WERI-Rb-1 (cell line): ENCODE results near the gene WDR11.

ENCODE experiments used
- DNase-seq: peaks from one replicate; pipeline ENCODE4 v3.0.0-alpha.2; 2020
- H3K27ac ChIP-seq: fragments of 250-450 bp; sonication (Bioruptor Pico); 2 replicates; pipeline ENCODE4 v1.5.1; 2020; ENCODE audit warnings: mild to moderate bottlenecking, moderate library complexity
- H3K27me3 ChIP-seq: fragments of 250-450 bp; sonication (Bioruptor Pico); 2 replicates; pipeline ENCODE4 v1.5.1; 2021; ENCODE audit warnings: mild to moderate bottlenecking, low read depth, moderate library complexity; ENCODE audit not compliant: insufficient read depth, severe bottlenecking
- H3K36me3 ChIP-seq: fragments of 250-450 bp; sonication (Bioruptor Pico); 2 replicates; pipeline ENCODE4 v1.5.1; 2020; ENCODE audit warnings: mild to moderate bottlenecking, moderate library complexity
- H3K4me3 ChIP-seq: 2 replicates; pipeline ENCODE4 v1.5.1; 2011; ENCODE audit warnings: low read depth, mild to moderate bottlenecking, control low read depth, low read length
- H3K9me3 ChIP-seq: fragments of 250-450 bp; sonication (Bioruptor Pico); 2 replicates; pipeline ENCODE4 v1.5.1; 2021; ENCODE audit warnings: mild to moderate bottlenecking, moderate library complexity; ENCODE audit not compliant: severe bottlenecking
- CTCF ChIP-seq: IDR thresholded peaks from 2 replicates; pipeline ENCODE4 v1.5.1; 2011; ENCODE audit warnings: low read depth, mild to moderate bottlenecking, control low read depth, inconsistent platforms, low read length

WDR11 gene

DNA sequence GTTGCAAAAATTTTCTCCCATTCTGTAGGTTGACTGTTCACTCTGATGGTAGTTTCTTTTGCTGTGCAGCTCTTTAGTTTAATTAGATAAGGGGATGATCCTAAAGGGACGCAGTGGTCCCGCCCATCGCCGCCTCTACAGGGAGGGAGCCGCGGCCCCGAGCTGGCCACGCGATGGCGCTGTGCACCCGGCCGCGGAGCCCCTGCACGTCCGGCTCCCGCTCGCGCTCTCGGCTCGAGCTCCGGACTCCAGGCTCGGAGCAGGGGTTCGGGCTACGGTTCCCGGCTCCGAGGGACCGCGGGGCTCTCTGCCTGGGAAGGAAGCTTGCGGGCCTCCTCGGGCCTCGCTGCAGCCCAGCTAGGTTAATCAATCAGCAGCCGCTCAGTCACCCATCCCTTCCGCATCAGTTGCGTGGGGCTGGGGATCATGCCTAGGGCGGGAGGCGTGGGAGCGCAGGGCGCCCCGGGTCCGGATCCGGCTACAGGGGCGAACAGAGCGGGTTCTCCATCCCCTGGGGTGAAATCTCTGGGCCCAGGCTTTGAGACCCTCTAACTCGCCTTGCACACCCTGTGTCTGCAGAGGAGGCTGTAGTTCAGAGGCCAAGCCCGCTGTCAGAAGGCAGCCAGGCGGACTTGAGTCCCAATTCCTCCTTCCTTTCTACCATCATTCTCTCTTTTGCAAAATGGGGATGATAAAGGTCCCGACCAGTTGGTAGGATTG is 97.9 kb downstream of the WDR11 start:
- Histone ChIP-seq H3K9me3 (peaks cover 3% of the 10 kb centered on the region), H3K27ac (peak overlapping the region; percentile 33; the same call in 1 of the 2 replicates), H3K36me3 (no peaks in the 10 kb centered on the region), H3K4me3 (no peak overlapping the region), H3K27me3 (no peaks in the 10 kb centered on the region)
- peak; percentile 86 for TF ChIP-seq CTCF
- peak; percentile 67 for DNase-seq

DNA sequence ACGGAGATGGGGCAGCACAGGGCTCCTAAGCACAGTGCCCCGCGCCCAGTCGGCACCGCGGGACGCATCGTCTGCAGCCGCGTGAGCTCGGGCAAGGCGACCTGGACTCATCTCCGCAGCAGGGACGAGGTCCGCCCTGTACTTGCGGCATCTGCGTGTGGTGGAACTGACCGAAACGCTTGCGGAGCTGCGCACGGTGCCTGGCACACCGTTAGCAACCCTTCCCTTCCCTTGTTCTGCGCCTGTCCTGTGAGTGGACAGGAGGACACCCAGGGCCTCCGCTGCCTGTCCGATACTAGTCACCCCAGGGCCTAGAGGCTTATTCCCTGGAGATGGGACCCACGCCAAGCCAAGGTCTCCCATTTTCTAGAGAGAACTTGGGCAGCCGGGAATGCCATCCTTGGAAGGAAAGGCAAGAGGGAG is 98.5 kb downstream of the WDR11 start:
- peaks cover 3% of the 10 kb centered on the region for H3K9me3 ChIP-seq
- DNase-seq: no peak
- TF ChIP-seq CTCF: no peak
- no peak overlapping the region for H3K27ac ChIP-seq
- H3K4me3 ChIP-seq: no peak overlapping the region
- no peaks in the 10 kb centered on the region for H3K27me3 ChIP-seq
- H3K36me3 ChIP-seq: no peaks in the 10 kb centered on the region

- Histone ChIP-seq H3K9me3 (peaks cover 3% of the 10 kb centered on the region), H3K36me3 (no peaks in the 10 kb centered on the region), H3K27ac (no peak overlapping the region), H3K27me3 (no peaks in the 10 kb centered on the region), H3K4me3 (no peak overlapping the region)
- no peak for TF ChIP-seq CTCF
- no peak for DNase-seq
Measured at GRCh38 chr10:120950051-120950561, 98.9 kb downstream of the WDR11 start.

DNA sequence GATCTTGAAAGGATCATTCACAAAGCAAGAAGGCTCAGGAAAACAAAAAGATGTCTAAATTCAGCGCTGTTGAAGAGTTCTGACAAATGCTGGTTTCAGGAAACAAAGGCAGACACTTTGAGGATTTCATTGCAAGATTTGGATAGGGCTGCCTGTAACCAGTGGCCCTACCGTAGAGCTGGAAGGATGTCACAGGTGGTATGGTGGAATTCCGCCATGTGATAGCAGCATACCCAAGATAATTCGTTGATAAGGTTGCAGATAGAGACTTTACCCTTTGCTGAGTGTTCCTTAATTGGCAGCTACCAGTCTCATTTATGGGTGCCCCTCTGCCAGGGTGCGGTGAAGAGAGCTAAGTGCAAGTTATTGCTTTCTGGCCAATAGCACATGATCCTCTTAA is 100.1 kb downstream of the WDR11 start:
- no peak overlapping the region for H3K4me3 ChIP-seq
- H3K36me3 ChIP-seq: no peaks in the 10 kb centered on the region
- no peaks in the 10 kb centered on the region for H3K27me3 ChIP-seq
- peaks cover 3% of the 10 kb centered on the region for H3K9me3 ChIP-seq
- TF ChIP-seq CTCF: no peak
- no peak for DNase-seq
- H3K27ac ChIP-seq: no peak overlapping the region

DNA sequence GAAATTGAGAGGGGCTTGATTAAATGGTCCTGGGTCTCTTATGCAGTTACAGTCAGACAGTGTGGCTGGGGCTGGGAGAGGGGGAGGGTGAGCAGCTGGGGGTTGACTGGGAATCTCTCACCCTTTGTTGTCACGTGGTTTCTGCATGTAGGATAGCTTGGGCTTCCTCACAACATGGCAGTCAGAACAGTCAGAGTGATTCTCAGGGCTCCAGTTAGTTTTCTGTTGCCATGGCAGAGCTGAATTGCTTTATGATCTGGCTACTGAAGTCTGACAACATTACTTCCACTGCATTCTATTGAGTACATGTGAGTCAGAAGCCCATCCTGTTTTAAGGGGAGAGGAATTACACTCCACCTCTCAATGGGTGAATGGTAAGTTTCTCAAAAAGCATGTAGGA is 102.7 kb downstream of the WDR11 start:
- TF ChIP-seq CTCF: no peak
- no peaks in the 10 kb centered on the region for H3K36me3 ChIP-seq
- H3K27ac ChIP-seq: no peak overlapping the region
- H3K27me3 ChIP-seq: no peaks in the 10 kb centered on the region
- DNase-seq: no peak
- H3K4me3 ChIP-seq: no peak overlapping the region
- peaks cover 3% of the 10 kb centered on the region for H3K9me3 ChIP-seq
